ENCODE results near the gene TAF6. TPM values are rescaled to one million over a fixed set of nuclear protein-coding genes. Genes with fewer than 3 reads are reported as not detected.

The TAF6 gene
- total and polyA plus RNA-seq, 2 of the 4 experiments (the other 2 are of a cell fraction): 11.3 to 55.3 TPM

- no peak overlapping the region for H2AFZ ChIP-seq (replicated peaks; ENCODE audit: low read length, poor library complexity)
- no peak overlapping the region for H3K9ac ChIP-seq (ENCODE audit: low read depth, low read length)
- H2BK5ac ChIP-seq (ENCODE audit: low read depth, low read length, poor library complexity, severe bottlenecking): no peak overlapping the region
- peak overlapping the region; percentile 14; the same call in 1 of the 2 replicates for H2AK5ac ChIP-seq (ENCODE audit: low read depth, low read length)
- H3K18ac ChIP-seq (ENCODE audit: low read depth, low read length): no peak overlapping the region
- H2AK9ac ChIP-seq (replicated peaks; ENCODE audit: low read depth, low read length, poor library complexity): peak overlapping the region; percentile 66
- H3K56ac ChIP-seq (ENCODE audit: extremely low read depth, insufficient read depth, low read length): no peak overlapping the region
- no peak overlapping the region for H3K27ac ChIP-seq (ENCODE audit: insufficient read depth, low read length)
- intact Hi-C loops (cut with micrococcal nuclease) (no loop called here), dilution Hi-C loops (cut with HindIII; ENCODE audit: low sequenced_read_pairs, unreplicated experiment) (no loop called here), in situ Hi-C loops (cut with MboI; ENCODE audit: low sequenced_read_pairs) (no loop called here)
- H3K36me3 ChIP-seq (ENCODE audit: control insufficient read depth, insufficient read depth, low read length): peaks cover 67% of the 10 kb centered on the region
- peaks cover 9% of the 10 kb centered on the region for H3K9me1 ChIP-seq (ENCODE audit: insufficient read depth, low read length)
- WGBS, 2 experiments (ENCODE audit: extremely low coverage in 2 of 2, insufficient read length in 1 of 2): 85% methylated on average over 4 of the region's 8 CpGs; no CpG with 5 or more reads in 1 of the 2 experiments
- H4K91ac ChIP-seq (ENCODE audit: insufficient read depth, low read depth, low read length): no peak overlapping the region
- H3K4me3 ChIP-seq (ENCODE audit: insufficient read depth, low read depth, low read length): no peak overlapping the region
- H3K79me1 ChIP-seq (ENCODE audit: low read depth in 1 of 2, low read length in 2 of 2): peaks cover 37 to 81% of the 10 kb centered on the region in 2 experiments
- no peak overlapping the region for H3K4ac ChIP-seq (ENCODE audit: low read depth, low read length)
- TF ChIP-seq USF2 (IDR thresholded peaks at IDR 0.05; ENCODE audit: low read depth, low read length) (no peak), MAFK (IDR thresholded peaks at IDR 0.05; ENCODE audit: low read depth, low read length) (no peak), CHD1 (IDR thresholded peaks at IDR 0.05; ENCODE audit: low read depth, low read length) (no peak), FOS (IDR thresholded peaks at IDR 0.05; ENCODE audit: low read depth, low read length) (no peak), CTCF (conservative IDR thresholded peaks at IDR 0.05; ENCODE audit: low read depth, low read length) (no peak), ELK1 (IDR thresholded peaks at IDR 0.05; ENCODE audit: borderline replicate concordance, low read depth, low read length) (no peak), NFE2L2 (IDR thresholded peaks at IDR 0.05; ENCODE audit: low read depth, low read length) (no peak), BHLHE40 (IDR thresholded peaks at IDR 0.05; ENCODE audit: low read depth, low read length) (no peak), MAZ (IDR thresholded peaks at IDR 0.05; ENCODE audit: borderline replicate concordance, low read depth, low read length) (no peak), RCOR1 (IDR thresholded peaks at IDR 0.05; ENCODE audit: insufficient replicate concordance, low read length) (no peak), RFX5 (IDR thresholded peaks at IDR 0.05; ENCODE audit: low read depth, low read length) (no peak), POLR2A (IDR thresholded peaks at IDR 0.05; ENCODE audit: low read depth, low read length) (no peak), SMC3 (IDR thresholded peaks at IDR 0.05; ENCODE audit: low read depth, low read length) (no peak), MXI1 (IDR thresholded peaks at IDR 0.05; ENCODE audit: borderline replicate concordance, low read depth, low read length) (no peak), RAD21 (IDR thresholded peaks at IDR 0.05; ENCODE audit: low read length) (no peak), CEBPB (IDR thresholded peaks at IDR 0.05; ENCODE audit: low read depth, low read length) (no peak)
- DNase-seq (no peak), ATAC-seq (ENCODE audit: low read depth) (no peak)
- H2BK15ac ChIP-seq (ENCODE audit: low read depth, low read length): no peak overlapping the region
- no peak overlapping the region for H2BK120ac ChIP-seq (ENCODE audit: low read depth, low read length)
- no peak overlapping the region for H3K4me2 ChIP-seq (ENCODE audit: low read depth, low read length)
- no TSS peak for BruUV-seq (replicated peaks)
- H2BK20ac ChIP-seq (ENCODE audit: low read depth, low read length): no peak overlapping the region
- no peaks in the 10 kb centered on the region for H3K9me3 ChIP-seq (ENCODE audit: control insufficient read depth, insufficient read depth, low read length)
- H3K23ac ChIP-seq (ENCODE audit: low read depth, low read length): 0 out of 2 replicates have a peak overlapping the region, but pooled peaks have one; percentile 24
- H3K27me3 ChIP-seq (ENCODE audit: control insufficient read depth, insufficient read depth, low read length): no peaks in the 10 kb centered on the region
- POLR2A ChIA-PET (ENCODE audit: unreplicated experiment): no interaction called here
- H4K5ac ChIP-seq (ENCODE audit: low read depth, low read length): no peak overlapping the region
- no peak overlapping the region for H3K14ac ChIP-seq (replicated peaks; ENCODE audit: low read depth, low read length)
- peaks cover 8% of the 10 kb centered on the region for H3K4me1 ChIP-seq (ENCODE audit: control insufficient read depth, insufficient read depth, low read length)
- no peak overlapping the region for H4K8ac ChIP-seq (ENCODE audit: low read depth in 2 of 2, low read length in 2 of 2)
- CTCF ChIA-PET: no interaction called here
- H4K20me1 ChIP-seq (ENCODE audit: insufficient read depth, low read length): peaks cover 15% of the 10 kb centered on the region
Measured at GRCh38 chr7:100093054-100093453, 26.1 kb downstream of the TAF6 start.
